ENCODE measurements around the gene IL12RB1. TPM values are rescaled to one million over a fixed set of nuclear protein-coding genes. Genes with fewer than 3 reads are reported as not detected.

The IL12RB1 gene
- total and polyA plus RNA-seq, 2 of the 8 experiments (the other 6 are each of a cell fraction or from before 2014, with no cell fraction given), result 0.03 TPM; not detected in 1

DNA sequence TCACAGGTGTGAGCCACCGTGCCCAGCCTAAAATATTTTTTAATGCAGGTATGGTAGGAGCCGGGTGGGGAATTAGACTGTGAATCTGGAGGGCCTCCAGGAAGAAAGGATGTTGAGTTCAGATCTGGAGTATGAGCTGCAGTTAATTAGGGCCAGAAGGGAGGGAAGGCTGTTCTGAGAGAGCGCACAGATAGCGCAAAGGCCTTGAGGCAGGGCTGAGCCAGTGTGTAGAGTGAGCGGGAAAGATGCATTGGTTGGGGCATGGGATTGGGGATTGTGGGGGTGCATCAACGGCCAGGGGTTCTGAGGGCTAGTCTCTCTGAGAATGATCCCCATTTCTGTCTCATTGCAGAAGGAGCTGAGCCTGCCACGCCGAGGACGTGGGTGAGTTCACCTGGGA lies 20.5 kb upstream of the IL12RB1 start:
- Histone ChIP-seq H3K9ac (replicated peaks in 1 of 4; ENCODE audit: extremely low read depth in 1 of 4, low read depth in 3 of 4, low read length in 3 of 4) (peak overlapping the region in 2 of 4 experiments; percentile 20 to 40; a peak in 2 of 7 replicates), H2AK5ac (ENCODE audit: low read depth, low read length) (no peak overlapping the region), H4K20me1 (replicated peaks in 1 of 2; ENCODE audit: control insufficient read depth in 1 of 2, insufficient read depth in 2 of 2, low read length in 2 of 2) (peaks cover 0 to 2% of the 10 kb centered on the region in 2 experiments), H3K36me3 (ENCODE audit: control insufficient read depth in 2 of 4, insufficient read depth in 4 of 4, low read length in 3 of 4) (no peaks in the 10 kb centered on the region), H3K4me3 (ENCODE audit: extremely low read depth in 1 of 4, insufficient read depth in 2 of 4, low read depth in 3 of 4, low read length in 4 of 4) (no peak overlapping the region), H3K79me2 (ENCODE audit: control insufficient read depth in 1 of 2, insufficient read depth in 2 of 2, low read length in 2 of 2) (no peaks in the 10 kb centered on the region), H3K56ac (replicated peaks; ENCODE audit: insufficient read length, low read depth, low read length) (no peak overlapping the region), H3K18ac (ENCODE audit: extremely low read depth, low read length) (no peak overlapping the region), H4K5ac (ENCODE audit: insufficient read length, low read depth, low read length) (no peak overlapping the region), H3K14ac (ENCODE audit: insufficient read length) (no peak overlapping the region), H3K4me2 (ENCODE audit: insufficient read depth in 1 of 2, low read depth in 2 of 2, low read length in 2 of 2) (no peak overlapping the region), H3K4ac (replicated peaks; ENCODE audit: insufficient read length, low read depth, low read length) (no peak overlapping the region), H2BK5ac (ENCODE audit: low read depth, low read length) (no peak overlapping the region), H2BK120ac (replicated peaks; ENCODE audit: low read depth, low read length) (no peak overlapping the region), H2BK12ac (ENCODE audit: low read depth, low read length) (no peak overlapping the region), H3K9me3 (ENCODE audit: insufficient read depth in 2 of 2, low read depth in 1 of 2, low read length in 1 of 2) (no peaks in the 10 kb centered on the region), H2BK20ac (ENCODE audit: low read length) (no peak overlapping the region), H3K27me3 (replicated peaks in 1 of 4; ENCODE audit: control insufficient read depth in 3 of 4, extremely low read depth in 1 of 4, insufficient read depth in 3 of 4, low read length in 3 of 4) (peaks cover 0 to 12% (median 9%) of the 10 kb centered on the region in 4 experiments; a peak in 5 of 7 replicates), H3K4me1 (replicated peaks in 1 of 4; ENCODE audit: control insufficient read depth in 3 of 4, insufficient read depth in 4 of 4, low read length in 3 of 4) (peaks cover 0 to 12% (median 6%) of the 10 kb centered on the region in 4 experiments; a peak in 4 of 7 replicates), H3K23ac (ENCODE audit: insufficient read length) (no peak overlapping the region), H3K23me2 (ENCODE audit: low read depth, low read length) (peaks cover 13% of the 10 kb centered on the region), H3K27ac (ENCODE audit: low read depth, low read length) (no peak overlapping the region), H4K8ac (ENCODE audit: extremely low read depth, insufficient read depth, low read length) (no peak overlapping the region), H3K79me1 (ENCODE audit: low read depth, low read length) (no peaks in the 10 kb centered on the region), H2BK15ac (ENCODE audit: low read length) (no peak overlapping the region), H2AFZ (ENCODE audit: low read length) (no peak overlapping the region), H4K91ac (replicated peaks; ENCODE audit: insufficient read length, low read length) (no peak overlapping the region)
- POLR2A ChIA-PET (ENCODE audit: partially characterized antibody), result interaction anchor here (1.3 to 4.3 kb wide), 2 partner anchors 8 to 51 kb away, joined by 3 to 15 read pairs; partner anchors contain the start of gene MAST3
- DNase-seq (ENCODE audit: low read depth in 1 of 2, low spot score in 2 of 2) (no peak), FAIRE-seq (no peak)
- CTCF ChIA-PET (ENCODE audit: partially characterized antibody), result interaction anchor here (0.9 kb wide), 1 partner anchor 48 kb away, joined by 3 read pairs; no protein-coding TSS in a partner anchor
- WGBS, 2 experiments (ENCODE audit: extremely low coverage in 1 of 2, insufficient coverage in 1 of 2, insufficient read length in 1 of 2, insufficient replicate concordance in 2 of 2, low coverage in 1 of 2, low lambda C conversion rate in 2 of 2, missing lambda C conversion rate in 1 of 2), result 88% methylated on average over 9 of the region's 9 CpGs; no CpG with 5 or more reads in 1 of the 2 experiments
- TF ChIP-seq EP300 (IDR thresholded peaks at IDR 0.05; ENCODE audit: borderline replicate concordance in 1 of 2, low read depth in 2 of 2, low read length in 2 of 2), result no peak
- TF ChIP-seq EGR1 (IDR thresholded peaks at IDR 0.05; ENCODE audit: borderline replicate concordance, low read depth, low read length), result no peak
- TF ChIP-seq POU5F1 (IDR thresholded peaks at IDR 0.05; ENCODE audit: low read depth, low read length), result no peak
- TF ChIP-seq NANOG (IDR thresholded peaks at IDR 0.05; ENCODE audit: insufficient read depth, low read depth, low read length, poor library complexity, severe bottlenecking), result no peak
- no peak for TF ChIP-seq JUN (IDR thresholded peaks at IDR 0.05; ENCODE audit: low read depth, low read length)
- TF ChIP-seq EZH2 (IDR thresholded peaks at IDR 0.05; ENCODE audit: low read depth, low read length, severe bottlenecking), result no peak
- TF ChIP-seq BACH1 (IDR thresholded peaks at IDR 0.05; ENCODE audit: low read length), result no peak
- TF ChIP-seq PHF8 (conservative IDR thresholded peaks at IDR 0.05; ENCODE audit: low read depth, low read length), result no peak
- TF ChIP-seq SRF (IDR thresholded peaks at IDR 0.05; ENCODE audit: low read depth, low read length), result no peak
- TF ChIP-seq, protein P1, sequence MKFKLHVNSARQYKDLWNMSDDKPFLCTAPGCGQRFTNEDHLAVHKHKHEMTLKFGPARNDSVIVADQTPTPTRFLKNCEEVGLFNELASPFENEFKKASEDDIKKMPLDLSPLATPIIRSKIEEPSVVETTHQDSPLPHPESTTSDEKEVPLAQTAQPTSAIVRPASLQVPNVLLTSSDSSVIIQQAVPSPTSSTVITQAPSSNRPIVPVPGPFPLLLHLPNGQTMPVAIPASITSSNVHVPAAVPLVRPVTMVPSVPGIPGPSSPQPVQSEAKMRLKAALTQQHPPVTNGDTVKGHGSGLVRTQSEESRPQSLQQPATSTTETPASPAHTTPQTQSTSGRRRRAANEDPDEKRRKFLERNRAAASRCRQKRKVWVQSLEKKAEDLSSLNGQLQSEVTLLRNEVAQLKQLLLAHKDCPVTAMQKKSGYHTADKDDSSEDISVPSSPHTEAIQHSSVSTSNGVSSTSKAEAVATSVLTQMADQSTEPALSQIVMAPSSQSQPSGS (IDR thresholded peaks at IDR 0.05; ENCODE audit: low read length), result no peak
- no peak for TF ChIP-seq KDM5A (IDR thresholded peaks at IDR 0.05; ENCODE audit: low read length)
- no peak for TF ChIP-seq HDAC6 (IDR thresholded peaks at IDR 0.05; ENCODE audit: low read depth, low read length)
